PC-3 (cell line): ENCODE data around the gene IGSF21. TPM values are rescaled to one million over a fixed set of nuclear protein-coding genes. Genes with fewer than 3 reads are reported as not detected.

Experiments
- ATAC-seq: fragments of 200-7000 bp; cut with Tn5 transposase; 2 replicates; pipeline ENCODE4 v1.9.1; 2020; ENCODE audit warnings: mild to moderate bottlenecking, moderate library complexity
- BruUV-seq: library from RNA; stranded (reverse); fragments of 400-500 nt; replicated peaks from 2 replicates; lab custom pipeline; 2021; lab: Mats Ljungman, UMichigan
- CTCF ChIA-PET: fragments of 300-600 bp; sonication (Branson Sonifier 250); formaldehyde crosslinking; loops from one replicate; lab custom pipeline; 2022; ENCODE audit warnings: antibody characterized with exemption; lab: Charles Lee
- POLR2A ChIA-PET: fragments of 300-600 bp; sonication (Branson Sonifier 250); formaldehyde crosslinking; loops from one replicate; lab custom pipeline; 2022; ENCODE audit warnings: antibody characterized with exemption; ENCODE audit not compliant: unreplicated experiment; lab: Charles Lee
- DNase-seq: peaks from one replicate; pipeline ENCODE4 v3.0.0-alpha.2; 2015
- H2AFZ ChIP-seq: fragments of 300-600 bp; sonication (generic); 2 replicates; pipeline ENCODE4 v1.6.0; 2016; ENCODE audit warnings: antibody characterized with exemption, low read length
- H3F3A ChIP-seq: fragments of 300-600 bp; sonication (generic); one replicate; pipeline ENCODE4 v1.6.0; 2017; ENCODE audit warnings: antibody characterized with exemption, low read length, control low read depth, mild to moderate bottlenecking; ENCODE audit not compliant: unreplicated experiment
- H3K27ac ChIP-seq: fragments of 300-600 bp; sonication (generic); 2 replicates; pipeline ENCODE4 v1.5.1; 2016; ENCODE audit warnings: mild to moderate bottlenecking, low read length
- H3K27me3 ChIP-seq: fragments of 300-600 bp; sonication (generic); 2 replicates; pipeline ENCODE4 v1.6.1; 2016; ENCODE audit warnings: low read length, mixed read lengths
- H3K36me3 ChIP-seq: fragments of 300-600 bp; sonication (generic); 2 replicates; pipeline ENCODE4 v1.6.1; 2016; ENCODE audit warnings: low read depth, mixed run types, low read length, mixed read lengths
- H3K4me1 ChIP-seq: fragments of 300-600 bp; sonication (generic); 2 replicates; pipeline ENCODE4 v1.5.1; 2016; ENCODE audit warnings: low read length; ENCODE audit not compliant: insufficient read depth
- H3K4me2 ChIP-seq: fragments of 300-600 bp; sonication (generic); 2 replicates; pipeline ENCODE4 v1.6.0; 2016; ENCODE audit warnings: low read length
- H3K4me3 ChIP-seq: fragments of 300-600 bp; sonication (generic); 2 replicates; pipeline ENCODE4 v1.5.1; 2016; ENCODE audit warnings: mild to moderate bottlenecking, low read length, mixed read lengths
- H3K79me2 ChIP-seq: fragments of 300-600 bp; sonication (generic); 2 replicates; pipeline ENCODE4 v1.6.1; 2017; ENCODE audit warnings: low read length, mixed read lengths
- H3K9ac ChIP-seq: fragments of 300-600 bp; sonication (generic); 2 replicates; pipeline ENCODE4 v1.6.0; 2016; ENCODE audit warnings: mild to moderate bottlenecking, low read length
- H3K9me2 ChIP-seq: fragments of 300-600 bp; sonication (generic); replicated peaks from 2 replicates; pipeline ENCODE4 v1.6.1; 2016; ENCODE audit warnings: mixed run types, low read length, mixed read lengths
- H3K9me3 ChIP-seq: fragments of 300-600 bp; sonication (generic); 2 replicates; pipeline ENCODE4 v1.6.1; 2016; ENCODE audit warnings: low read length, mixed read lengths
- H4K20me1 ChIP-seq: fragments of 300-600 bp; sonication (generic); 2 replicates; pipeline ENCODE4 v1.6.1; 2016; ENCODE audit warnings: low read length, mixed read lengths
- CTCF ChIP-seq: fragments of 300-600 bp; sonication (generic); conservative IDR thresholded peaks from 2 replicates; pipeline ENCODE4 v1.5.1; 2017; ENCODE audit warnings: antibody characterized with exemption, low read depth, mild to moderate bottlenecking, low read length
- EZH2 ChIP-seq: fragments of 300-600 bp; sonication (generic); IDR thresholded peaks from one replicate; pipeline ENCODE4 v1.6.1; 2017; ENCODE audit warnings: antibody characterized with exemption, mild to moderate bottlenecking, low read length; ENCODE audit not compliant: unreplicated experiment
- EZH2phosphoT487 ChIP-seq: fragments of 300-600 bp; sonication (generic); IDR thresholded peaks from 2 replicates; pipeline ENCODE4 v1.6.1; 2018; ENCODE audit warnings: mild to moderate bottlenecking, antibody characterized with exemption, low read length, borderline replicate concordance
- intact Hi-C: fragments of 100-400 bp; cut with micrococcal nuclease; formaldehyde crosslinking; loops from 2 replicates; pipeline ENCODE4 v1.9.0; 2023
- total RNA-seq: library from RNA; depleted of rRNA; stranded (reverse); fragments of >200 nt; gene quantifications from 2 replicates; pipeline ENCODE4 v1.2.3, GENCODE V29; 2014

Gene IGSF21
- total RNA-seq, 1 experiment from 2014 or later, result not detected

- H3K9ac ChIP-seq, result no peak overlapping the region
- DNase-seq, result no peak
- no peaks in the 10 kb centered on the region for H3F3A ChIP-seq
- no peak overlapping the region for H3K4me3 ChIP-seq
- no peak for ATAC-seq
- H3K4me2 ChIP-seq, result no peak overlapping the region
- H3K27me3 ChIP-seq, result peaks cover 26% of the 10 kb centered on the region
- H4K20me1 ChIP-seq, result no peaks in the 10 kb centered on the region
- no peak overlapping the region for H3K27ac ChIP-seq
- BruUV-seq, result no TSS peak
- no peaks in the 10 kb centered on the region for H3K4me1 ChIP-seq
- no peaks in the 10 kb centered on the region for H3K79me2 ChIP-seq
- POLR2A ChIA-PET, result no interaction called here
- intact Hi-C loops, result no loop called here
- CTCF ChIA-PET, result no interaction called here
- no peak overlapping the region for H2AFZ ChIP-seq
- H3K9me2 ChIP-seq, result no peaks in the 10 kb centered on the region
- TF ChIP-seq EZH2 (no peak), EZH2phosphoT487 (no peak)
- no peaks in the 10 kb centered on the region for H3K36me3 ChIP-seq
- no peaks in the 10 kb centered on the region for H3K9me3 ChIP-seq
Observed at GRCh38 chr1:18348354-18348753, 240.8 kb downstream of the IGSF21 start.

GRCh38 chr1:18350747-18351146 lies 243.1 kb downstream of the IGSF21 start:
- H3K27ac ChIP-seq, result no peak overlapping the region
- TF ChIP-seq EZH2 (no peak), EZH2phosphoT487 (no peak), CTCF (no peak)
- no peak overlapping the region for H2AFZ ChIP-seq
- no peaks in the 10 kb centered on the region for H3K36me3 ChIP-seq
- ChIA-PET CTCF (no interaction called here), POLR2A (no interaction called here)
- no peak overlapping the region for H3K4me3 ChIP-seq
- no TSS peak for BruUV-seq
- no peaks in the 10 kb centered on the region for H3F3A ChIP-seq
- DNase-seq, result no peak
- no peak for ATAC-seq
- H3K4me2 ChIP-seq, result no peak overlapping the region
- no peaks in the 10 kb centered on the region for H4K20me1 ChIP-seq
- no peak overlapping the region for H3K9ac ChIP-seq
- intact Hi-C loops, result no loop called here
- H3K4me1 ChIP-seq, result no peaks in the 10 kb centered on the region
- H3K79me2 ChIP-seq, result no peaks in the 10 kb centered on the region
- no peaks in the 10 kb centered on the region for H3K9me3 ChIP-seq
- peaks cover 43% of the 10 kb centered on the region for H3K27me3 ChIP-seq
- H3K9me2 ChIP-seq, result no peaks in the 10 kb centered on the region

- no peak overlapping the region for H3K27ac ChIP-seq
- H3K36me3 ChIP-seq, result no peaks in the 10 kb centered on the region
- H4K20me1 ChIP-seq, result no peaks in the 10 kb centered on the region
- no peaks in the 10 kb centered on the region for H3K4me1 ChIP-seq
- H3K4me3 ChIP-seq, result no peak overlapping the region
- H3K9me2 ChIP-seq, result no peaks in the 10 kb centered on the region
- CTCF ChIA-PET, result no interaction called here
- no peak overlapping the region for H3K9ac ChIP-seq
- TF ChIP-seq EZH2phosphoT487 (no peak), EZH2 (no peak), CTCF (no peak)
- ATAC-seq, result no peak
- intact Hi-C loops, result no loop called here
- no peak for DNase-seq
- POLR2A ChIA-PET, result no interaction called here
- H2AFZ ChIP-seq, result no peak overlapping the region
- H3F3A ChIP-seq, result no peaks in the 10 kb centered on the region
- peaks cover 43% of the 10 kb centered on the region for H3K27me3 ChIP-seq
- BruUV-seq, result no TSS peak
- no peaks in the 10 kb centered on the region for H3K79me2 ChIP-seq
- H3K4me2 ChIP-seq, result no peak overlapping the region
- H3K9me3 ChIP-seq, result no peaks in the 10 kb centered on the region
Observed at GRCh38 chr1:18351735-18352134, 244.1 kb downstream of the IGSF21 start.
